Stimulated activated CD8-positive, alpha-beta memory T cell treated with anti-CD3 and anti-CD28 coated beads, Interleukin-7, amount 100 ng/mL, for 24 hours (primary cell): ENCODE measurements around the gene ALDOC.
"Not testable (repeated sequence)": the region's sequence is repeated elsewhere in the genome, so short reads cannot be mapped to it uniquely, and the experiment has no call there.

Experiments used
- DNase-seq: peaks from one replicate; pipeline ENCODE4 v3.0.0-alpha.2; 2020; ENCODE audit warnings: low read depth

Gene ALDOC

DNA sequence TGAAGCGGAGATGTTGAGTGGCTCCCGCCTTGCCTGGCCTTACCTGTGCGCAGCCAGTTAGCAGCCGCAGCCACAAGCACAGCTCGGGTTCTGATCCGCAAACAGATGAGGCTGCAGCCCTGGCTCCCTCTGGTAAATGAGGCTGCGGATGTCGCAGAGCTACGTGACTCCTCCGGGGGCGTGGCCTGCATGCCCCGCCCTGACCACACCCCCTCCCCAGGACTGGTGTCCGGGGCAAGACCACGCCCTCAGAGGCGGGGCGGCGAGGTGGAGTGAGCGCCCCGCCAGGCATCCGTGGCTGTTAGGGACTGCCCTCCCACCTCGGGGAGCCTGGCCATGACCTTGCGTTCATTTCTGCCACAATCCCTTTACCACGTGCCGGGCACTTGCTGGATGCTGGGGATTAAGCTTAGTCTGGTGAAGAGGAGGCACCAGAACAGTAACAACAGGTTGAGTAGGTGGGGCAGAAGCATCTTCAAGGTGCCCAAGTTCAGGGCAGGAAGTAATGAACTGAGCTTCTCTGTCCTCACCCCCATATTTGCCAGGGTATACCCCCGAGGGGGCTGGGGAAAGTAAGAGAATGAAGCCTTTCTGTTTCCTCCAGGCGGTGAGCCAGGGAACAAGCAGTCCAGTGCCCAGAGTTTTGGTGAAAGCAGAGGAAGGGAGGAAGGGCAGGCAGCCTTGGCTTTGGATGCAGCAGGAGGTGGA, at the start of gene ALDOC:
Gene ALDOC, minus strand, starts transcription at position 138 of the 708 bp plus-strand sequence. CDS start 1,363 bp downstream, outside the sequence.
- DNase-seq, result peak; percentile 94

DNA sequence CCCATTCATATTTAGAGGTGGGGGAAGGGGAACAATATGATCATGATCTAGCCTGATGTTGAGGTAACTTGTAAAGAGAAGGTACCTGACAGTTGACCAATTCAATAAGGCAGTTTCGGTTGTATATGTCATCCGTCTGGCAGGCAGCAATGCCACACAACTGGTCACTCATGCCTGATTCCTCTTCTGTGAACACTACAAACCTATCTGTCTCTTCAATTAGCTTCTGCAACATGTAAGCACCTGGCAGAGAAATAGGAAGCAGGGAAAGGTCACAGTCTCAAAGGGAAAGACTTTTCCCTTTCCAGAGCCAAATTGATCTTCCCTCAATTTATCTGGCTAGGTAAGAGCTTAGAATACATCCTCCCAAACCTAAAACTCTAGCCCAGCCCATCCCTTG, 47.5 kb upstream of the ALDOC start:
- no peak for DNase-seq

DNA sequence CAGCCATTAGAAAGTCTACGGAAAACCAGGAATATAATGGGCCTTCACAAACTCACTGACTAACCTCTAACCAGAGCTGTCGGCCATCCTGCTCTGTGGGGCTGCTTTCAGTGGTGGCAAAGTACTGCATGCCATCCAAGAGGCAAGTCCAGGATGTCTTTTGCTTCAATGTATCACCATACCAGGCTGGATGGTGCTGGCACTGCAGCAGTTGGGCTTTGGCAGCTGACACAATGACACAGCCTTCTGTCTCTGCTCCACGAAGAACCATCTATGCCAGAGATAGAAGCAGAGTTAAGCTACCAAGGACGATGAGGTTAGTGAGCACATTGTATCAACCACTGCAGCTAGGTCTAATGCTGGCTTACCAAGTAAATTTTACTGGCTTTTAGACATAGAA, 47.0 kb upstream of the ALDOC start:
- DNase-seq, result no peak

- no peak for DNase-seq
Observed at GRCh38 chr17:28622186-28622585, 45.5 kb upstream of the ALDOC start.

DNA sequence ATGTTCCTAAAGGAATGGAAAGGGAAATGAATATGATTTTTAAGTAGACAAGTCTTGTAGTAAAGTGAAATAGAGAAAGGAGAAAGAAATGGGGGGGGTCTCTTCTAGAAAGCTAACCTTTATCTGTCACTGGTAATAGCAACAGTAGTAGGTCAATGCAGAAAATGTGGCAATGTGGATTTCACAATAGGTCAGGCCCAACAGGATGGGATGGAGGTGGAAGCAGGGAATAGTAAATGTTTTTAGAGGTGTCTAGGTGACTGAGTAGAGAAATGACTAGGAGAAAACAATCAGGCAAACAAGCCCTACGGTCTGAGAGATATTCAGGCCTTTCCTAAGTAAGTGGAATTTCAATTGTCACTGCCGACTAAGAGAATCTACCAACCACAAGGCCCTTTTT, 43.3 kb upstream of the ALDOC start:
- DNase-seq, result no peak

- no peak for DNase-seq
Observed at GRCh38 chr17:28618464-28618863, 41.8 kb upstream of the ALDOC start.

- no peak for DNase-seq
Observed at GRCh38 chr17:28616281-28616680, 39.6 kb upstream of the ALDOC start.

DNA sequence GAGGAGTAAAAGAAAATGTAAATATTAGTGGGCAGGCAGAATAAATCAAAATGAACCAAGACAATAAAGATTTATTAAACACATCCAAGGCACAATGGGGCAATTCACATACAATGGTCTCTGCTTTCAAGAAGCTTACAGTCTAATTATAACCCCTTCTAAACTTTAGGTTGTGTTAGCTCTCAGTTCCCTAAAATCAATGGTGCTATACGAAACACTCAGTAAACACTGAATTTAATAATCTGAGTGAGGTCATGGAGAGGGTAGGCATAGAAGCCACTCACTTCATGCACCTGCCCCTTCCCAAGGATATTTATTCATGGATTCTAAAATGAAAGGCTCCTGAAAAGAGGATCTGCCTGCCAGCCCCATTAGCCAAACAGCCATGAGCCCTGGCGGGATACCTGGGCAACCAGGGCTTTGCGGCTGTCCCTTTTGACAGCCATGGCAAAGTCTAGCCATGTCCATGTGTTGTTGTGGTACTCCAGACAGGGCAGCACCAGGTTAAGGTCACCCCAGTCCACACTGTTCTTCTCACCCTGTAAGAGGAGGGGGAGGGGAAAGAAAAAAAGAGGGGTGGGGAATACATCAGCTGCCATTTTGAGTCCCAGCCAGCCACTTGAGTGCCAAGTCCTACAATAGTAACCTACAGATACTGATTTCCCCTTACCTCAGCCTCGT, 38.7 kb upstream of the ALDOC start:
- no peak for DNase-seq

DNA sequence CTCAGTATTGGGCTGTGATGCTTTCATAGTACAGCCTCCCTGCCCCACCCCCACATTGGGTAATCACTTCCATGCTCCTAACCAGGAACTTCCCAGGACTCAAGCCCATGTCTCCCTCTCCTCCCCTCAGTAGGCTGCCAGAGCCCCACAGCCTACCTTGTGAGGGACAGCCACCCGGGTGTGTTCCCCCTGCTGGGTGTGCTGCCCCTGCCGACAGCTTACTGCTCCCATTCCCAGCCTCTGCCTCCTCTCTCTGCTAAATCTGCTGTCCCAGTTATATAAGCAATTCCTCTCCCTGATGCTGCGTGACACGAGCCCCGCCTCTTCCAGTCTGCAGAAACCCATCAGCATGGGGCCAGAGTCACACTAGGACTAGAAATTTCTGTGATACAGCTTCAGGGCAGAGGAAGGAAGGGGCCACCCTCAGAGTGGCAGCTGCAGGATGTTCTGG, 37.3 kb upstream of the ALDOC start, which contains the start of gene RSKR:
Gene RSKR, minus strand, starts transcription at position 255 of the 451 bp plus-strand sequence. Its CDS starts 24 bp downstream, at position 231.
- DNase-seq, result no peak

- DNase-seq, result no peak
Observed at GRCh38 chr17:28612936-28613872, 36.5 kb upstream of the ALDOC start.

DNA sequence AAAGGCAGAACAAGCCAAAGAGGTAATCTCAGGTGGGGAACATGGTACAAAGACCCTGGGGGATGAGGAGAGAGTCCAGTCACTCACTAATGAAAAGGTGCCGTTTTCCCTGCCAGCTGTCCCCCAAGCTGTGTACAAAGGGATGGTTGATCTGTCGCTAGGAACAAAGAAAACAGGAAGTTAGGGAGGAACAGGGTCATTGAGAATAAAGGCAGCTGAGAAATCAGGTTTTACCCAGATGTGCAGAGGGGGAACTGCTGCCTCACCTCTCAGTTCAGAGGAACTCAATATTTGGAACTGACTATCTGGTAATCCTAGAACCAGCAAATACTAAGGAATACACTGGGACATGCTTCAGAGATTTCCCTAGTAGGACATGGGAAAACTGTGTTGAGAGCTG, 35.8 kb upstream of the ALDOC start:
- DNase-seq, result no peak

DNA sequence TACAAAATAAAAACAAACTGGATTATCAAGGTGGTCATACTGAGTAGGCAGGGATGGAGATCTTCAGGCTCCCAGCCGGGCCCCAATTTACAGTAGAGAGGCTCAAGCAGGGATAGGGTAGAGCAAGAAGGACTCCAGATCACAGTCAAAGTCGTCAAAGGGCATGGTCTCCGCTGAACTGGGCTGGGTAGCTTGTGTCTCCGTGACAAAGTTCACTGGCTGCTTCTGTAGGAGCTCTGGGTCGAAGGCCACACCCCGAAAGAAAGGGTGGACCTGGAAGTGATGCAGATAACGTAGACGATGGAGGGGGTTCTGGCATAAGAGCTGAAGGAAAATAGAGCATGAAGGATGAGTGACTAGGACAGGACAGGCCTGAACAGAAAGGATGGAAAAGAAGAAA, 33.7 kb upstream of the ALDOC start:
- DNase-seq, result no peak

GRCh38 chr17:28604031-28604430, 27.3 kb upstream of the ALDOC start:
- not testable (repeated sequence) for DNase-seq

- DNase-seq, result peak; percentile 16
Observed at GRCh38 chr17:28599311-28600184, 22.9 kb upstream of the ALDOC start.

DNA sequence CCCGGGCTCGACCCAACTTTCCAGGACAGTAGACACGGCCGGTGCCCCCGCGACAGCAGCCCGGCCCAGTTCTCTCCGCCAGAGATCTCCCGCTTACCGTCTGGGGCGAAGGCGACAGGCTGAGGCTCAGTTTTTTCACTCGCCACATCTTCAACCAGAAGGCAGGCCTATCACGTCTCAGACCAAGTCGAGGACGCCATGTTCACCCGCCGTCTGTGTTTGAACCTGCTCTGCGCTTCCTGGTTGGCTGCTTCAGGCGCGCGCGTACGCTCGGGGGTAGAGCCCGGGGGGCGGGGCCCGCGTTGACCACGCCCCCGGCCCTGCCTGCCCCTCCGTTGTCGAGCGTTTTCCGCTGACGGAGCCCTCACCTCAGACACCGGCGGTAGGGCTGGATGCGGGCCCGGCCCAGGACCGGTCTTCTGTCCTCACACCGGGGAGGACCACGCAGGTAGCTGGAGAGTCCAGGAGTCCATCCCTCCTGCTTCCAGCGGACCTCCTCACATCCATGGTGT, 22.2 kb upstream of the ALDOC start, which contains the start of gene SPAG5:
Gene SPAG5, minus strand, starts transcription at position 227 of the 512 bp plus-strand sequence. Its CDS starts 79 bp downstream, at position 148.
- peak; percentile 83 for DNase-seq

DNA sequence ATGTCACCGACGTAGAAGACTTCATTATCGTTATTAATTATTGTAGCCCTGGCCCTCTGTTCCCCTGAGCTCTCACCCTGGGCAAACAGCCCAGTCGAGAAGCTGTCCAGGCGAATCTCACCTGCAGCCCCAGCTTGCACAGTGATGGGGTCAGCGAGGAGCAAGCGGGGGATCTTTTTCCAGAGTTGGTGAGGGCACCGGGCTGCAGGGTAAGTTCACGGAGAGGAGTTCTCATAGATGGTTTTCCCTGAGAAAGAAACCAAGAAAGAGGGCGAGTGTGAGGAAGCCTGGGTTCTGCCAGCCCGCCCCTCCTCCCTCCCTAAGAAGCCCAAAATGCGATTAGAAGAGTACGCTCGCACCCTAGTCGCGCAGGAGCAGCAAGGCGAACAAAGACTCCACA, 21.7 kb upstream of the ALDOC start:
- DNase-seq, result no peak

- DNase-seq, result no peak
Observed at GRCh38 chr17:28597606-28598383, 21.1 kb upstream of the ALDOC start.

GRCh38 chr17:28592260-28592659, 15.6 kb upstream of the ALDOC start:
- DNase-seq, result no peak

- no peak for DNase-seq
Observed at GRCh38 chr17:28585851-28586250, 9.2 kb upstream of the ALDOC start.

GRCh38 chr17:28584434-28584833, 7.7 kb upstream of the ALDOC start:
- no peak for DNase-seq
